CD4-positive, alpha-beta T cell treated with Interleukin-21 for 1 hour (primary cell): ENCODE data around the gene KCNE1.
"Not testable (repeated sequence)": the region's sequence is repeated elsewhere in the genome, so short reads cannot be mapped to it uniquely, and the experiment has no call there.

Experiments used
- DNase-seq: peaks from one replicate; pipeline ENCODE4 v3.0.0-alpha.2; 2020

Gene KCNE1

GRCh38 chr21:34406102-34406501 lies 105.9 kb downstream of the KCNE1 start:
- not testable (repeated sequence) for DNase-seq

- DNase-seq, result not testable (repeated sequence)
Observed at GRCh38 chr21:34405686-34406085, 106.3 kb downstream of the KCNE1 start.

GRCh38 chr21:34404742-34405141 lies 107.3 kb downstream of the KCNE1 start:
- not testable (repeated sequence) for DNase-seq

GRCh38 chr21:34400522-34400921 lies 111.5 kb downstream of the KCNE1 start:
- not testable (repeated sequence) for DNase-seq
